Astrocyte (in vitro differentiated cells and primary cell): Measurements from ENCODE around the gene B4GALNT1. TPM values are rescaled to one million over a fixed set of nuclear protein-coding genes. Genes with fewer than 3 reads are reported as not detected.

Experiments
- DNase-seq: peaks from one replicate; pipeline ENCODE4 v3.0.0-alpha.2; 2010; ENCODE audit warnings: low read depth
- FAIRE-seq: peaks from 2 replicates; lab custom pipeline; 2011; peaks lifted over from hg19 to GRCh38; lab: Jason Lieb, UNC
- H2AFZ ChIP-seq: 2 replicates; pipeline ENCODE4 v1.6.0; 2012; ENCODE audit warnings: low read depth, low read length, inconsistent platforms
- H3K27ac ChIP-seq: 2 replicates; pipeline ENCODE4 v1.5.1; 2011; ENCODE audit warnings: low read depth, low read length, inconsistent platforms
- H3K27me3 ChIP-seq: 2 replicates; pipeline ENCODE4 v1.6.0; 2011; ENCODE audit warnings: low read length, inconsistent platforms; ENCODE audit not compliant: insufficient read depth
- H3K36me3 ChIP-seq: 2 replicates; pipeline ENCODE4 v1.5.1; 2011; ENCODE audit warnings: low read length, inconsistent platforms; ENCODE audit not compliant: insufficient read depth
- H3K4me1 ChIP-seq: 2 replicates; pipeline ENCODE4 v1.5.1; 2011; ENCODE audit warnings: low read length, inconsistent platforms; ENCODE audit not compliant: insufficient read depth
- H3K4me2 ChIP-seq: 2 replicates; pipeline ENCODE4 v1.6.0; 2012; ENCODE audit warnings: low read length, inconsistent platforms
- H3K4me3 ChIP-seq: 2 replicates; pipeline ENCODE4 v1.5.1; 2011; ENCODE audit warnings: low read depth, mild to moderate bottlenecking, low read length, inconsistent platforms; ENCODE audit not compliant: insufficient read depth
- H3K79me2 ChIP-seq: 2 replicates; pipeline ENCODE4 v1.6.0; 2012; ENCODE audit warnings: mild to moderate bottlenecking, low read length, inconsistent platforms; ENCODE audit not compliant: insufficient read depth
- H3K9ac ChIP-seq: 2 replicates; pipeline ENCODE4 v1.6.0; 2012; ENCODE audit warnings: mild to moderate bottlenecking, low read length, inconsistent platforms
- H3K9me3 ChIP-seq: 2 replicates; pipeline ENCODE4 v1.5.1; 2012; ENCODE audit warnings: low read depth, mild to moderate bottlenecking, low read length, inconsistent platforms; ENCODE audit not compliant: insufficient read depth
- H4K20me1 ChIP-seq: 2 replicates; pipeline ENCODE4 v1.6.0; 2012; ENCODE audit warnings: low read length, inconsistent platforms; ENCODE audit not compliant: insufficient read depth
- H3K27ac Mint-ChIP-seq: one replicate; pipeline ENCODE4 v1.8.0; 2021; ENCODE audit warnings: mild to moderate bottlenecking, mixed read lengths; ENCODE audit not compliant: unreplicated experiment
- H3K27me3 Mint-ChIP-seq: one replicate; pipeline ENCODE4 v1.8.0; 2021; ENCODE audit warnings: low read depth, mixed read lengths; ENCODE audit not compliant: unreplicated experiment
- H3K36me3 Mint-ChIP-seq: one replicate; pipeline ENCODE4 v1.8.0; 2021; ENCODE audit warnings: low read depth, mixed read lengths; ENCODE audit not compliant: unreplicated experiment
- H3K4me1 Mint-ChIP-seq: one replicate; pipeline ENCODE4 v1.8.0; 2021; ENCODE audit warnings: low read depth, mixed read lengths; ENCODE audit not compliant: unreplicated experiment
- H3K4me3 Mint-ChIP-seq: one replicate; pipeline ENCODE4 v1.8.0; 2021; ENCODE audit warnings: mild to moderate bottlenecking, moderate library complexity, mixed read lengths; ENCODE audit not compliant: unreplicated experiment
- H3K9me3 Mint-ChIP-seq: one replicate; pipeline ENCODE4 v1.8.0; 2021; ENCODE audit warnings: mild to moderate bottlenecking, mixed read lengths; ENCODE audit not compliant: unreplicated experiment
- EZH2 ChIP-seq: IDR thresholded peaks from 2 replicates; pipeline ENCODE4 v1.6.1; 2012; ENCODE audit warnings: mild to moderate bottlenecking, low read length, inconsistent platforms; ENCODE audit not compliant: insufficient read depth
- total RNA-seq: library from RNA; stranded (reverse); gene quantifications from 2 replicates; pipeline ENCODE4 v1.2.1, GENCODE V29; 2021
- TF ChIP-seq, protein P1 (sequence below): IDR thresholded peaks from 2 replicates; pipeline ENCODE4 v1.5.1; 2011; ENCODE audit warnings: low read depth, mild to moderate bottlenecking, inconsistent platforms, low read length, moderate library complexity; ENCODE audit not compliant: insufficient read depth

B4GALNT1 gene
- total RNA-seq, 1 donor from 2014 or later: 2.5 TPM

- Histone ChIP-seq H3K79me2 (no peaks in the 10 kb centered on the region), H3K4me3 (no peak overlapping the region), H3K9ac (no peak overlapping the region), H2AFZ (no peak overlapping the region), H3K36me3 (no peaks in the 10 kb centered on the region), H3K4me1 (peaks cover under 1% of the 10 kb centered on the region), H4K20me1 (peaks cover 8% of the 10 kb centered on the region), H3K4me2 (no peak overlapping the region), H3K27me3 (peaks cover 76% of the 10 kb centered on the region), H3K27ac (no peak overlapping the region), H3K9me3 (no peaks in the 10 kb centered on the region)
- no peaks in the 10 kb centered on the region for H3K4me1 Mint-ChIP-seq
- no peak for FAIRE-seq
- H3K36me3 Mint-ChIP-seq: peaks cover 22% of the 10 kb centered on the region
- no peak for DNase-seq
- H3K27ac Mint-ChIP-seq: no peak overlapping the region
- no peak overlapping the region for H3K4me3 Mint-ChIP-seq
- peaks cover 89% of the 10 kb centered on the region for H3K27me3 Mint-ChIP-seq
- TF ChIP-seq EZH2: no peak
- TF ChIP-seq, protein P1, sequence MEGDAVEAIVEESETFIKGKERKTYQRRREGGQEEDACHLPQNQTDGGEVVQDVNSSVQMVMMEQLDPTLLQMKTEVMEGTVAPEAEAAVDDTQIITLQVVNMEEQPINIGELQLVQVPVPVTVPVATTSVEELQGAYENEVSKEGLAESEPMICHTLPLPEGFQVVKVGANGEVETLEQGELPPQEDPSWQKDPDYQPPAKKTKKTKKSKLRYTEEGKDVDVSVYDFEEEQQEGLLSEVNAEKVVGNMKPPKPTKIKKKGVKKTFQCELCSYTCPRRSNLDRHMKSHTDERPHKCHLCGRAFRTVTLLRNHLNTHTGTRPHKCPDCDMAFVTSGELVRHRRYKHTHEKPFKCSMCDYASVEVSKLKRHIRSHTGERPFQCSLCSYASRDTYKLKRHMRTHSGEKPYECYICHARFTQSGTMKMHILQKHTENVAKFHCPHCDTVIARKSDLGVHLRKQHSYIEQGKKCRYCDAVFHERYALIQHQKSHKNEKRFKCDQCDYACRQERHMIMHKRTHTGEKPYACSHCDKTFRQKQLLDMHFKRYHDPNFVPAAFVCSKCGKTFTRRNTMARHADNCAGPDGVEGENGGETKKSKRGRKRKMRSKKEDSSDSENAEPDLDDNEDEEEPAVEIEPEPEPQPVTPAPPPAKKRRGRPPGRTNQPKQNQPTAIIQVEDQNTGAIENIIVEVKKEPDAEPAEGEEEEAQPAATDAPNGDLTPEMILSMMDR: no peak
- H3K9me3 Mint-ChIP-seq: peaks cover 10% of the 10 kb centered on the region
Measured at GRCh38 chr12:57626921-57627445, 6.0 kb downstream of the B4GALNT1 start.

- peaks cover 3% of the 10 kb centered on the region for H3K4me1 ChIP-seq
- DNase-seq (no peak), FAIRE-seq (no peak)
- peaks cover 77% of the 10 kb centered on the region for H3K27me3 ChIP-seq
- no peak overlapping the region for H3K9ac ChIP-seq
- H3K79me2 ChIP-seq: no peaks in the 10 kb centered on the region
- no peaks in the 10 kb centered on the region for H3K36me3 ChIP-seq
- Mint-ChIP-seq H3K4me1 (peaks cover under 1% of the 10 kb centered on the region), H3K36me3 (peaks cover 23% of the 10 kb centered on the region), H3K27me3 (peaks cover 92% of the 10 kb centered on the region), H3K4me3 (no peak overlapping the region), H3K9me3 (peaks cover 10% of the 10 kb centered on the region), H3K27ac (no peak overlapping the region)
- H3K4me3 ChIP-seq: no peak overlapping the region
- no peak overlapping the region for H3K27ac ChIP-seq
- no peak overlapping the region for H3K4me2 ChIP-seq
- H3K9me3 ChIP-seq: no peaks in the 10 kb centered on the region
- TF ChIP-seq EZH2: no peak
- TF ChIP-seq, protein P1: no peak
- H4K20me1 ChIP-seq: peaks cover 9% of the 10 kb centered on the region
- H2AFZ ChIP-seq: no peak overlapping the region
Measured at GRCh38 chr12:57626111-57626920, 6.7 kb downstream of the B4GALNT1 start.
